ENCODE data around the gene MAGI2.

DNA sequence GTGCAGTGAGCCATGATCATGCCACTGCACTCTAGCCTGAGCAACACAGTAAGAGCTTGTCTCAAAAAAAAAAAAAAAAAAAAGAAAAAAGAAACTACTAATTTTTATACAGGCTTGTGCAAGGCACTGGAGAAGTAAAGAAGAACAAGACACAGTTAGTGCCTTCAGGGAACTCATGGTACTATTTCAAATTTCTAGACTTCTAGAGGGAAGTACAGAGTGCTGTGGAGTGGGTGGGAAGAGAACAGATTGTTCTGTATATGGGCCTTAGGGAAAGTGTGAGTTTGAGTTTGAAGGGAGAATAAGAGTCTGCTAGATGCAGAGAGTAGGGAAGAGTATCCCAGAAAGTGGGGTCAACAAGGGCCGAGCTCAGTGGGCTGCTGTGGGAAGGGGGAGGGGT is 1420.1 kb downstream of the MAGI2 start:
- TF ChIP-seq CTCF (IDR thresholded peaks at IDR 0.05) = no peak
- no peak for TF ChIP-seq POLR2A (IDR thresholded peaks at IDR 0.05)
- no peak for TF ChIP-seq POLR2AphosphoS5 (IDR thresholded peaks at IDR 0.05; ENCODE audit: insufficient read depth in 1 of 2, low read depth in 1 of 2)
